Endometrial microvascular endothelial cells (primary cell): ENCODE measurements around the gene NME8. TPM values are rescaled to one million over a fixed set of nuclear protein-coding genes. Genes with fewer than 3 reads are reported as not detected.

Experiments
- in situ Hi-C: cut with HindIII; loops from 2 replicates; pipeline ENCODE4 v1.10.0; 2017; ENCODE audit warnings: low sequenced_read_pairs, low pct_unique_long_range_greater_than_20kb; ENCODE audit errors: inconsistent ontology term
- total RNA-seq: library from RNA; depleted of rRNA; stranded (reverse); fragments of >200 nt; gene quantifications from one replicate; pipeline ENCODE4 v1.2.3, GENCODE V29; 2015; ENCODE audit errors: inconsistent ontology term

Gene NME8
- total RNA-seq, 1 donor from 2014 or later, result not detected

- in situ Hi-C loops, result no loop called here
Measured at GRCh38 chr7:37927773-37928444, 79.5 kb downstream of the NME8 start.

GRCh38 chr7:37928878-37929277 is 80.5 kb downstream of the NME8 start:
- in situ Hi-C loops, result no loop called here

GRCh38 chr7:37930226-37930948 is 82.0 kb downstream of the NME8 start:
- in situ Hi-C loops, result no loop called here

GRCh38 chr7:37932543-37932942 is 84.1 kb downstream of the NME8 start:
- in situ Hi-C loops, result no loop called here

GRCh38 chr7:37933018-37933566 is 84.7 kb downstream of the NME8 start:
- in situ Hi-C loops, result no loop called here

- in situ Hi-C loops, result no loop called here
Measured at GRCh38 chr7:37942934-37943610, 94.7 kb downstream of the NME8 start.

GRCh38 chr7:37943905-37944736 is 95.7 kb downstream of the NME8 start:
- in situ Hi-C loops, result no loop called here

- in situ Hi-C loops, result no loop called here
Measured at GRCh38 chr7:37944737-37945054, 96.3 kb downstream of the NME8 start.

GRCh38 chr7:37945336-37945735 is 96.9 kb downstream of the NME8 start:
- in situ Hi-C loops, result no loop called here

- in situ Hi-C loops, result no loop called here
Measured at GRCh38 chr7:37947138-37947940, 98.9 kb downstream of the NME8 start.

GRCh38 chr7:37947941-37948210 is 99.5 kb downstream of the NME8 start:
- in situ Hi-C loops, result no loop called here

Other genes starting within 250 kb of the NME8 start
- gene GPR141, start 164.8 kb upstream of the NME8 start, total RNA-seq, result not detected
- gene SFRP4, start 68.2 kb downstream of the NME8 start, total RNA-seq, result not detected
- 2.0 TPM for gene EPDR1, start 72.0 kb downstream of the NME8 start, total RNA-seq